Liver (tissue), 3 donors: ENCODE data around the gene NSUN3.

Experiments
- CTCF ChIP-seq: fragments of 150-350 bp; IDR thresholded peaks from 2 replicates; pipeline ENCODE4 v1.5.1; 2017; ENCODE audit warnings: improper control_type of control experiment, low read depth, low read length; ENCODE audit not compliant: missing input control
- FOXA1 ChIP-seq: IDR thresholded peaks from 2 replicates; pipeline ENCODE4 v1.6.1; 2016; ENCODE audit warnings: antibody characterized with exemption
- SP1 ChIP-seq: IDR thresholded peaks from 2 replicates; pipeline ENCODE4 v1.6.1; 2018; ENCODE audit warnings: antibody characterized with exemption, mild to moderate bottlenecking
- TF ChIP-seq, protein P1 (sequence below): IDR thresholded peaks from 2 replicates; pipeline ENCODE4 v1.6.1; 2016; ENCODE audit warnings: antibody characterized with exemption
- donor health status: healthy.
- donor health status: healthy.

- TF ChIP-seq, protein P1, sequence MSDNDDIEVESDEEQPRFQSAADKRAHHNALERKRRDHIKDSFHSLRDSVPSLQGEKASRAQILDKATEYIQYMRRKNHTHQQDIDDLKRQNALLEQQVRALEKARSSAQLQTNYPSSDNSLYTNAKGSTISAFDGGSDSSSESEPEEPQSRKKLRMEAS: no peak
- TF ChIP-seq CTCF (no peak), SP1 (no peak), FOXA1 (no peak)
Measured at GRCh38 chr3:94171954-94172353, 109.1 kb downstream of the NSUN3 start.
